GM12865 (cell line): ENCODE data around the gene ALAS1.
A peak's percentile ranks its signal among the peaks of the same experiment; 100 is the strongest.

ENCODE experiments used
- DNase-seq: peaks from one replicate; pipeline ENCODE4 v3.0.0; 2010; ENCODE audit warnings: low read depth
- H3K4me3 ChIP-seq: 2 replicates; pipeline ENCODE4 v1.5.1; 2011; ENCODE audit warnings: mild to moderate bottlenecking, low read depth, low read length, control low read depth
- TF ChIP-seq, protein P1 (sequence below): IDR thresholded peaks from 2 replicates; pipeline ENCODE4 v1.5.1; 2011; ENCODE audit warnings: low read length, control low read depth, low read depth, inconsistent platforms; ENCODE audit not compliant: insufficient read depth; ENCODE audit errors: missing control alignments

Gene ALAS1

DNA sequence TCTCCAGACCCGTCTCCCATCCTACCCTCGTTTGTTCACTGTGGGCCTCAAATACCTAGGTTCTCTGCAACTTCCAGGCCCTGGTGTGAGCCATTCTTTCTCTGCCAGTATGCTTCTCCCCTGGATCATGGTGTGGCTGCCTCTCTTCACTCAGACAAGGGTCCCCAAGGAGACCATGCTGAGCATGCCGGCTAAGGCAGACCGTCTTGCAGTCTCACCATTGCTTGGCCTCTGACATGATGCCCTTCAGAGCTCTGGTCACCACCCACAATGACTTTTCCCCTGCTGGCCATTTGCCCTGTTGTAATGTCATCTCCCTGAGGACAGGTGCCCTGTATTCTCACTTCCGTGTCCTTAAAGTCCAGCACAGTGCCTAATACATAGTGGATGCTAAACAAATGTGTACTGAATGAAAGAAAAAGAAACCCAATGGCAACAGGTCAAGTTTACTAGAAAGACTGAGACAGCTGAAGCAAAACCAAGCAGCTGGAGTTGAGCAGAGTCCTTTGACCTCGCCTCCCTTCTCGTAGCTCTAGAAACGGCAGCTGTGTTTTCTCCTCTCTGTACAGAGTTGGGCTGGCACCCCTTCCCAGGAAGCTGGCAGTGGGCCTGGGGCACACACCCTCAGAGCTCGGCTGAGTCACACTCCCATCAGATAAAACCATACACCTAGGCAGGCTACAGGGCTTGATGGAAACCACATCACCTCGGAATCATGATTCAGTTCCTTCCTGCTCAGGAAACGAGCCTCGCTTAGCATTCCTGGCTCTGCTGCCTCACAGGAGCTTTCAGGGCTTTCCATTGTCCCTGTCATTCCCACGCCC is 18.8 kb downstream of the ALAS1 start:
- H3K4me3 ChIP-seq = no peak overlapping the region
- DNase-seq = no peak
- TF ChIP-seq, protein P1, sequence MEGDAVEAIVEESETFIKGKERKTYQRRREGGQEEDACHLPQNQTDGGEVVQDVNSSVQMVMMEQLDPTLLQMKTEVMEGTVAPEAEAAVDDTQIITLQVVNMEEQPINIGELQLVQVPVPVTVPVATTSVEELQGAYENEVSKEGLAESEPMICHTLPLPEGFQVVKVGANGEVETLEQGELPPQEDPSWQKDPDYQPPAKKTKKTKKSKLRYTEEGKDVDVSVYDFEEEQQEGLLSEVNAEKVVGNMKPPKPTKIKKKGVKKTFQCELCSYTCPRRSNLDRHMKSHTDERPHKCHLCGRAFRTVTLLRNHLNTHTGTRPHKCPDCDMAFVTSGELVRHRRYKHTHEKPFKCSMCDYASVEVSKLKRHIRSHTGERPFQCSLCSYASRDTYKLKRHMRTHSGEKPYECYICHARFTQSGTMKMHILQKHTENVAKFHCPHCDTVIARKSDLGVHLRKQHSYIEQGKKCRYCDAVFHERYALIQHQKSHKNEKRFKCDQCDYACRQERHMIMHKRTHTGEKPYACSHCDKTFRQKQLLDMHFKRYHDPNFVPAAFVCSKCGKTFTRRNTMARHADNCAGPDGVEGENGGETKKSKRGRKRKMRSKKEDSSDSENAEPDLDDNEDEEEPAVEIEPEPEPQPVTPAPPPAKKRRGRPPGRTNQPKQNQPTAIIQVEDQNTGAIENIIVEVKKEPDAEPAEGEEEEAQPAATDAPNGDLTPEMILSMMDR = no peak

DNA sequence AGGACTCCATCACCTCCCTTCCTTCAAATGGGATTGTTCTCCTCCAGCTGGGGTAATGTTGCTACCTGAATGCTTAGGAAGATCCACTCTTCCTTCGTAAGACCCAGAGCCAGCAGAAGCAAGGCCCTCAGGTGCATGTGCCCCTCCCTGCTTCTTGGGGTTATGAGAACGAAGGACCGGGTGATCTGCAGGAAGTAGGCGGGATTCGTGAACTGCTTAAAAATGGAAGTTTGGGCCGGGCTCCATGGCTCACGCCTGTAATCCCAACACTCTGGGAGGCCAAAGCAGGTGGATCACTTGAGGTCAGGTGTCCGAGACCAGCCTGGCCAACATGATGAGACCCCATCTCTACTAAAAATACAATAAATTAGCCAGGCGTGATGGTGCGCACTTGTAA is 19.4 kb downstream of the ALAS1 start:
- TF ChIP-seq, protein P1 = no peak
- H3K4me3 ChIP-seq = no peak overlapping the region
- no peak for DNase-seq

DNA sequence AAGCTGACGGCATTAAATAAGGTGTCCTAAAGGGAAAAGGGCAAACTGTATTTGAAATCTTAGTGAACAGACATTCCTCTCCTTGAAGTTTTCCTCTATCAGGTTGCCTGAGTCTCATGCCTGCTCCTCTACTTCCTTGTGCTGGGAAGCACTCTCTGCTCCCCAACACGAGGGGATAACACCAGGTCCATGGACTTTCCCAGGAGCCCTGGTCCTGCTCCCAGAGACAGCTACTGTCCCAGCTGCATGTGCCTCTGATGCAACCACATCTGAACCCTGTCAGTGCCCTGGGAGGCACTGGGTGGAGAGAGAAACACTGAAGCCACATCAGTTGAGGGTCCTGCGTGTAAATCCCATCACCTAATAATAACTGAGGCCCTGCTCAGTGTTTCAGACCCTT is 20.1 kb downstream of the ALAS1 start:
- DNase-seq = no peak
- H3K4me3 ChIP-seq = no peak overlapping the region
- TF ChIP-seq, protein P1 = no peak

DNA sequence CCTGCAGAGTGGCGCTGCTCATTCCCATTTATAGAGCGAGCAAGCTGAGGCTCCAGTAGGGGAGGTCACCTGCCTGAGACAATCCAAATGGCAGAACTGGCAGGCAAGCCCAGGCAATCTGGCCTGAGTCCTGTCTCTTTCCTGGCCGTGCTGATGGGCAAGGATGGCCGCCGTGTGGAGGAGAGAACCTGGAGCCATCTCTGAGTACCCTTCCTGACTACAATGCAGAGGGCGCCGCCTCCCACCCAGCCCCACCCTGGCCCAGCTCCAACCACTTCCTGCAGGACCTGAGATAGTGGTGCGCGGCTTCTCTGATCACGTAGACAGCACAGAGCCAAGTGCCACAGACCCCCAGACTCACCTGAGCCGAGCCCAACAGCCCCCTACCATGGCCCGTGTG is 20.5 kb downstream of the ALAS1 start:
- TF ChIP-seq, protein P1 = no peak
- DNase-seq = no peak
- H3K4me3 ChIP-seq = no peak overlapping the region

DNA sequence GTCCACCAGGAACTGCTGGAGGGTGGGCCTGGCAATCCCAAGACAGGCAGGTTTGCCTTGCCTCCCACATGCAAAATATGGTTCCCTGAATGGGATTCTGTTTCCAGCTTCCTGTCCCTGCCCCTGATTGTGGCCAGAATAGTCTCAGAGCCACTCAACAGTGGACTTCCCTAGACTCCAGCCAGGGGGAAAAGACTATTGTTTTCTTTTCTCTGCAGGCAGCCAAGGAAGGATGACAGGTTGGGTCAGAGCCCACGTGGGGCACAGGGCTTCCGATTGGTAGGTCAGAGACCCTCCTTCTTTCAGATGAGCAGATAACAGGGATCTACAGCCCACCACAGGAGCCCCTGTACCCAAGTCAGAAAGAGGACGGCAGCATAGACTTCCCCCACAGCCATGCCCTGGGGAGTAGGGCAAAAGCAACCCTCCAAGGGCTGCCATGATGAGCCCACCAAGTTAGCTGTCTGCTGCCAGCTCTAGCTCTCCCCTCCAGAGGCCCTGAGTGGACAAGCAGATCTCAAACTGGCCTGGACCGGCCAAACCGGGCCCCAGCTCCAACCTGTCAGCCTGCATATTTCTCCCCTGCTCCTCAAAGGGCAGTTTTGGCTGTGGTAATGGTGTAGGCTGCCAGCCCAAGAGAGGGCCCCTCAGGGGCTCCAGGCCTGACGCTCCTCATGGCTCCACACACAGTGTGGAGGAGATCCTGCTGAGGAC is 21.1 kb downstream of the ALAS1 start:
- TF ChIP-seq, protein P1 = no peak
- no peak for DNase-seq
- H3K4me3 ChIP-seq = no peak overlapping the region

DNA sequence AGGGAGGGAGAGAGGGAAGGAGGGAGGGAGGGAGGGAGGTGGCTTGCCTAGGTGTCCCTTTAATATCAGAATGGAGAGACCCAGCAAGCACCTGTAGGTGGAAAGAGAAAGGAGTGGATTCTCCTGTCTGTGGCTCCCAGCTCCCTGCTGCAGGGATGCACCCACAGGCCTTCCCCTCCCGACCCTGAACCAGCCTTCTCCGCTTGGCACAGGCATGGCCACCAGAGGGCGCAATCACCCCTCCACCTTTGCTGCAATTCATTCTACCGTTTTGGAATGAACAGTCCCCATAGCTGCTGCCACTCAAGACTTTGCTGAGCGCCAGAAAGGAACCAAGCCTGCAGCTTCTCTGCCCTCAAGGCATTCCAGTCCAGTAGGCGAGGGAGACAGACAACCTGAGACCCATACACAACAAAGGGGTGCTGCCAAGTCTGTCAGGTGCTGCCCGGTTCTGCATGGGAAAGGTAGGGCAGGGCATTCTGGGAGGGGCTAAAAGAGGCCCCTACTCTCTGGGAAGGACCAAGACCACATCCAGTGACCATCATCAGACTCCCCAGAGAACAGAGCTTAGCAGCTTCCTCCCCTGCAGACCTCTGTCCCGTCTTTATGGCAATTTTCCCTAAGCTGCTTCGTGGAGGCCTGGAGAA is 22.5 kb downstream of the ALAS1 start:
- peak; percentile 85 for DNase-seq
- TF ChIP-seq, protein P1 = peak; percentile 96
- H3K4me3 ChIP-seq = no peak overlapping the region
